ENCODE measurements around the gene SMIM35. TPM values are rescaled to one million over a fixed set of nuclear protein-coding genes. Genes with fewer than 3 reads are reported as not detected.

SMIM35 gene
- total and polyA plus RNA-seq, 2 donors (not counting 3 experiments of a cell fraction or from before 2014, with no cell fraction given) = not detected

- no TSS peak for BruUV-seq (replicated peaks)
- H2AFZ ChIP-seq (ENCODE audit: low read depth, low read length) = no peak overlapping the region
- H3K9ac ChIP-seq (replicated peaks; ENCODE audit: extremely low read depth, insufficient read depth, low read length) = no peak overlapping the region
- no peak overlapping the region for H3K4me2 ChIP-seq (ENCODE audit: insufficient read depth, low read length)
- intact Hi-C loops (cut with micrococcal nuclease) = loop anchor here (10.0 kb wide), 1 partner anchor 63 kb away; no protein-coding TSS in a partner anchor
- H3K4me3 ChIP-seq (replicated peaks in 1 of 3; ENCODE audit: insufficient read depth in 1 of 3, low read depth in 1 of 3, low read length in 3 of 3) = no peak overlapping the region
- no peak for TF ChIP-seq GATA2 (IDR thresholded peaks at IDR 0.05; ENCODE audit: insufficient read depth, insufficient read length, low read depth, low read length)
- no peak for TF ChIP-seq MYC (IDR thresholded peaks at IDR 0.05; ENCODE audit: low read depth, low read length)
- TF ChIP-seq EZH2 (IDR thresholded peaks at IDR 0.05; ENCODE audit: borderline replicate concordance, low read depth, low read length, severe bottlenecking) = no peak
- no peak for TF ChIP-seq CTCF (IDR thresholded peaks at IDR 0.05; ENCODE audit: extremely low read depth in 1 of 2, insufficient read depth in 1 of 2, low read depth in 1 of 2, low read length in 2 of 2)
- no peak for TF ChIP-seq JUN (IDR thresholded peaks at IDR 0.05; ENCODE audit: borderline replicate concordance, insufficient read depth, insufficient read length, low read depth)
- no peak for TF ChIP-seq POLR2AphosphoS5 (IDR thresholded peaks at IDR 0.05; ENCODE audit: insufficient read depth, low read depth, low read length)
- TF ChIP-seq MAX (IDR thresholded peaks at IDR 0.05; ENCODE audit: insufficient read depth, insufficient read length) = no peak
- no peak for TF ChIP-seq FOS (IDR thresholded peaks at IDR 0.05; ENCODE audit: borderline replicate concordance, insufficient read depth, low read length)
- no peak for TF ChIP-seq POLR2A (IDR thresholded peaks at IDR 0.05; ENCODE audit: low read depth, low read length)
- CTCF ChIA-PET = interaction anchor here (2.7 kb wide), 1 partner anchor 14 kb away, joined by 9 read pairs; no protein-coding TSS in a partner anchor
- H3K36me3 ChIP-seq (ENCODE audit: control insufficient read depth in 2 of 2, extremely low read depth in 1 of 2, insufficient read depth in 2 of 2, low read length in 2 of 2) = no peaks in the 10 kb centered on the region
- no peak overlapping the region for H3K27ac ChIP-seq (ENCODE audit: insufficient read depth, low read depth, low read length)
- H3K27me3 ChIP-seq (ENCODE audit: control insufficient read depth in 2 of 2, insufficient read depth in 2 of 2, low read length in 2 of 2) = no peaks in the 10 kb centered on the region
- H3K79me2 ChIP-seq (ENCODE audit: control insufficient read depth, insufficient read depth, low read length) = no peaks in the 10 kb centered on the region
- DNase-seq (ENCODE audit: low read depth, low spot score) (no peak), FAIRE-seq (no peak)
- H3K9me1 ChIP-seq (replicated peaks; ENCODE audit: control insufficient read depth, extremely low read depth, insufficient read depth, low read length) = no peaks in the 10 kb centered on the region
- no peaks in the 10 kb centered on the region for H3K4me1 ChIP-seq (ENCODE audit: control insufficient read depth, extremely low read depth, insufficient read depth, low read length)
- dilution Hi-C loops (cut with MboI; ENCODE audit: extremely low pct_ligation_motif_present, low sequenced_read_pairs) = no loop called here
- H3K9me3 ChIP-seq (replicated peaks; ENCODE audit: control insufficient read depth, insufficient read depth, low read length) = no peaks in the 10 kb centered on the region
- POLR2A ChIA-PET = no interaction called here
- no peaks in the 10 kb centered on the region for H4K20me1 ChIP-seq (replicated peaks; ENCODE audit: control insufficient read depth, extremely low read depth, insufficient read depth, low read length)
Measured at GRCh38 chr11:118001494-118001971, 85.2 kb downstream of the SMIM35 start.

Data from endothelial cell of umbilical vein (primary cell).